Hematopoietic multipotent progenitor cell treated with erythropoietin and hydrocortisone succinate and interleukin-3 and kit ligand, for 15 days (in vitro differentiated cells): ENCODE measurements around the gene SLC2A6.

Source experiments
- DNase-seq: peaks from one replicate; pipeline ENCODE4 v3.0.0-alpha.2; 2015; ENCODE audit warnings: low spot score

Gene SLC2A6

GRCh38 chr9:133437753-133438531 is 41.0 kb downstream of the SLC2A6 start:
- DNase-seq, result no peak

- no peak for DNase-seq
Measured at GRCh38 chr9:133436681-133437080, 42.2 kb downstream of the SLC2A6 start.

GRCh38 chr9:133433351-133433843 is 45.5 kb downstream of the SLC2A6 start:
- no peak for DNase-seq

- DNase-seq, result no peak
Measured at GRCh38 chr9:133430244-133430643, 48.7 kb downstream of the SLC2A6 start.

- no peak for DNase-seq
Measured at GRCh38 chr9:133429641-133430161, 49.2 kb downstream of the SLC2A6 start.

- DNase-seq, result no peak
Measured at GRCh38 chr9:133429214-133429613, 49.7 kb downstream of the SLC2A6 start.

- no peak for DNase-seq
Measured at GRCh38 chr9:133428617-133429101, 50.2 kb downstream of the SLC2A6 start.

GRCh38 chr9:133427658-133428348 is 51.1 kb downstream of the SLC2A6 start:
- DNase-seq, result no peak

GRCh38 chr9:133426011-133426410 is 52.9 kb downstream of the SLC2A6 start:
- no peak for DNase-seq

GRCh38 chr9:133425049-133425632 is 53.8 kb downstream of the SLC2A6 start:
- no peak for DNase-seq

GRCh38 chr9:133424187-133424586 is 54.7 kb downstream of the SLC2A6 start:
- no peak for DNase-seq

GRCh38 chr9:133423216-133423615 is 55.7 kb downstream of the SLC2A6 start:
- DNase-seq, result no peak

GRCh38 chr9:133421615-133422542 is 57.0 kb downstream of the SLC2A6 start, which contains the start of gene ADAMTS13:
Gene ADAMTS13 (plus strand): TSS chr9:133422367. CDS start chr9:133422444, 77 bp downstream.
- DNase-seq, result no peak
